Measurements from ENCODE around the gene AGBL1.

AGBL1 gene

DNA sequence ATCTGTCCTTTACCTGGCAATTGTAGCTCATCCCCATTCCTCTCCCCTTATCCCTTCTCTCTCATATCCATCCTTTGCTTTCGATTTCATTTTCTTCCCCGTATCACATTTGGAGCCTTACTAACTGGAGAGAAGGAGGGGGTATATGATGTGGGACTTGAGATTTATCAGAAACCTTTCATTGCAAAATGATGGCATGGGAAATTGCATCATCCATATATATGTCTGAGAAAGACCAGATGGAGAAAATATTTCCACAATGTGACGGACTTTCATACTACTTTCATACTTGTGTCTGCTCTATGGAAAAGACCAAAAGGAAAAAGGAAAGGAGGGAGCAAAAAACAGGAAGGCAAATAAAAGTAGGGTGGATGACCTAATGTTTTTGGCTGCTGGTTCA is 675.2 kb downstream of the AGBL1 start:
- no peak for DNase-seq

DNA sequence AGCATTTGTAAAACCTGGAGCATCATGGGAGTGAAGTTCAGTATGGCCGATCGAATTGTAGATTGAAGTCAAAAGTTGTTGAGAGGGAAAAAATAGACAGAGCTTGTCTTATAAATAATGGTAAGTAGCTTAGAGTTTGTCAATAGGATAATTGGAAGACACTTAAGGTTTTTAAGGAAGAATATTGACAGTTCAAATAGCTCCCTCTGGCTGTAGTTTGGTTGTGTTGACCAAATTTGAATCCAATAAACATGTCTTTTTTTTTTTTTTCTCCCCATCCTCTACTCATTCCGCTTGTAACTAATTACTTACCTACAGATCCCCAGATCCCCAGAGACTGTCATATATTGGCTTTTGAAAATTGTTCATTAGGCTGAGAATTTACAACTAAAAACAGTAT is 677.0 kb downstream of the AGBL1 start:
- no peak for DNase-seq

DNA sequence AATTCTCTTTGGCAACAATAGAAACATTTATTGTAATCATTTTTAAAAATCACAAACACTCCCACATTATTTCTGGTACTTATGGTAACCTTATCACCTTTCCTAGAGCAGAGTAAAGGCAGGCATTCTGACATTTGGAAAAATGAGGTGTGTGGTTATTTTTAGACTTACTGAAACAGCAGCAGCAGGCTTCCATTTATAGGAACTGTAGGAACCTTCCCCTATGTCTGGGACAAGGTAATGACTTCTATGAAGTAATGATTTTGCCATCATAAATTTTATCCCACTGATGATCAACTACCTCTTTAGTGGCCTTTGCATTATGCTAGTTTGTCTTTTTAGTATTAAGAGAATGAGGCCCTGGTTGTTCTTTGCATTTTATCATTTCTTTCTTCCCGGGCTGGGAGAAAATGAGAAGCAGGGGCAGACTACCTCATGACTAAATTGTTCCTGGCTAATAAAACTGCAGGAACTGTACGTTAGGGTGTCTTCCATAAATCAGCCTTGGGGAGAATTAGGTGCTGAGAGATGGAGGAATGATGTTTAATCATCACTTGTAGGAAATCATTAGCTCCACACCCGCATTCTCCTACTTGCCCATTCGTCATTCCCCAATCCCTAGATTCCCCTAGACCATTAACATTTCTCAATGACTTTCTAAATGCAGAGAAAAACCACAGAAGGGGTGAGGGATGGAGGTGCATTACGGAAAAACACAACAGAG is 680.3 kb downstream of the AGBL1 start:
- DNase-seq: no peak

DNA sequence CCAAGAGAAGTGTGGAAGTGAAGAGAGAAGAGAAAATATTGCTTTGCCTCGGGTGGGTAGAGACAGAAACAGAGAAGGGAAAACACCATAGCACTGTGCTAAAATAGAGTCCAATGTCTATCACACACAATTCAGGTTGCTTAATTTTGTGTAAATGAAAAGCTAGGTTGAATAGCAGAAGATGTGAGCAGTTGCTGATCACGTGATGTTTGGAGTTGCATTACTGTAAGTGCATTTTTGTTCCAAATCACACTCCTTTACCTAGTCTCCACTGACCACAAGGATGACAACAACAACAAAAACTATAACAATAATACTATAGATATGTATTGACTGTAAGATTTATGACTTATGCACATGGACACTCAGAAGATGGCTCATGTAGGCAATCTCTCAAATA is 683.2 kb downstream of the AGBL1 start:
- DNase-seq: no peak

DNA sequence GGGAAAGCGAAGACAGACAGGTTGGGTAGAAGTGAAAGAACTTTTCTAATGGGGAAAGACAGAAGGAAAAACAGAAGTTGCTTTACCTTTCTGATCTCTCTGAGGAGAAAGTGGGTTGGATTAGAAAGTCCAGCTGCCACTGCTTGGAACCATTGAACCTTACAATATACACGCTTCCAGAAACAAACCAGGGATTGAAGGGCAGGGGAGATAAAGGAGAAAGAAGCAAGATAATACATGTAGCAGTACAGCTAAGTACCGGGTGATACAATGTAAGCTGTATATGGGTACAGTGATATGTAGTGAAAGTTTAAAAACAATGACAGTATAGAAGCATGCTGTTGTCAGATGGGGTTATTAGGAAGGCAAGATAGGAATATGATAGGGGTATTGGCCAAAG is 684.4 kb downstream of the AGBL1 start:
- no peak for DNase-seq

DNA sequence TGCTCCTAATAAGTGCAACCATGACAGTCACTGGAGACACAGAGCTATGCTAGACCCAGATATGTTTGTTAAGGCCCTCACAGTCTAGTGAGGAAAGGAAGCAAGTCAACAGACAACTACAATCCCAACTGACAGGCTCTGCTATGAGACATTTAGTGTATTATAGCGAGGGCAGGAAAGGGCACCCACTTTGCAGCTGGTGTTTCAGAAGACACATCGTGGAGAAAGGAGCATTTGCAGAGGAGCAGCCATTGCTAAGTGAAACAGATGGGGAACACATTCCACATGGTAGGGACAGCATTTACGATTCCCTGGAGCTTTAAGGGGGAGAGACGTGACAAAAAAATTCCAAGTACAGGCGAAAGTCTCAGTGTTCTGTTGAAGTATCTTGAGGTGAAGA is 685.6 kb downstream of the AGBL1 start:
- no peak for DNase-seq

DNA sequence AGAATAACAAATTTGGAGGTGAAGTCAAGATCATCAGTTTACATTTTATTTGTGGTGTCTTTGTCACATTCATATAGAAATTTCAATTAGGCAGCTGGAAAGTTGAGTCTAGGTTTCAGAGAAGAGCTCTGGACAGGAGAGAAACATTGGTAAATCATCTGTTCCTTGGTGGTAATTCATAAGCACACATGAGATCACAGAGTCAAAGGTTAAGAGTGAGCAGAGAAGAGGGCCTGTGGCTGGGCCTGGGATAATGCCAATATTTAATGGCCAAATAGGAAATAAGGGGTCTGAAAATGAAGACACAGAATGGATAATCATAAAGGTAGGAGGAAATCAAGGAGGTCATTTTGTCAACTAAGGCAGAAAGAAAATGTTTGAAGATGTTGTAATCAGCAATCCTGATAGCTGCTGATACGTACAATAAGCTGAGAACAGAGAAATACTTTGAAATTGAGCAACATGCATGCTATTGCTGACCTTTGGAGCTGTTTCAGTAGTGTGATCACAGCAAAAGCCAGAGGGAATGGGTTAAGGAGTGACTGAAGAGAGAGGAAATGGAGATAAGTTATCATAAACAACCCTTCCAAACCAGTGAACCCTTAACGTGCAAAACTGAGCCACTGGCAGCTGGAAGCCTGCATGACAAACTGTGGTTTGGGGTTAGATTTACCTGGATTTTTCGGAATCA is 692.8 kb downstream of the AGBL1 start:
- no peak for DNase-seq

DNA sequence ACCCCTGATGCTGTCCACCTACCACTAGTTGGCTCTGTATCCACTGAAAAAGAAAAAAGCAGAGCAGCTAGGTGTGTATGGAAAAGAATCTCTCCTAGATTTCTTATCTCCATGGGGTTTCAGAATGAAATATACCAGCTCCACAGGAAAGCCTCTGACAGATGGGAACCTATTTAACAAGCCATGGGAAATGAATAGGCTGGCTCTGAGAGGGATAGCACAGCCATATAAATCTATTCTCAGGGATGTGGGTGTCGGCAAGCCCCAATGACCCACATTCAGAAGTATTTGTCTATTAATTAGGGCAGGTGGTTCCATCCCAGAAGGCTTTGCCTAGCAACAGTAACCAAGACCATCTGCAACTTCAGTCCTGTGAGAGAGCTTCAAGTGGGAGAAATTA is 694.1 kb downstream of the AGBL1 start:
- peak; percentile 41 for DNase-seq

DNA sequence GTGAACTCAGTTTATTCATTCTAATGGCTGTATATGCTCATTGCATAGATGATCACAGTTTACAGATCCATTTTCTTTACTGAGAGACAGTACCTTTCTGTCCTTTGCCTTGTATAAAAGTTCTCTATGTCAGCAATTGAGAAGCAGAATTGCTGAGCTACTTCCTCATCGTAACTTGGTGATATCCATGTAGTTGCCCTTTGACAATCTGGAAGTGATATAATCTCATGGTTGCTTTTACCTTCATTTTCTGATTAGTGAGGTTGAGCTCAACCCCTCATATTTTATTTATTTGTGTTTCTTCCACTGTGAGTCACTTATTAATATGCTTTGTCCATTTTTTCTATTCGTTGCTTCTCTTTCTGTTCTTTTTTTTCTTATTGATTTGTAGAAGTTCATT is 696.5 kb downstream of the AGBL1 start:
- no peak for DNase-seq

DNA sequence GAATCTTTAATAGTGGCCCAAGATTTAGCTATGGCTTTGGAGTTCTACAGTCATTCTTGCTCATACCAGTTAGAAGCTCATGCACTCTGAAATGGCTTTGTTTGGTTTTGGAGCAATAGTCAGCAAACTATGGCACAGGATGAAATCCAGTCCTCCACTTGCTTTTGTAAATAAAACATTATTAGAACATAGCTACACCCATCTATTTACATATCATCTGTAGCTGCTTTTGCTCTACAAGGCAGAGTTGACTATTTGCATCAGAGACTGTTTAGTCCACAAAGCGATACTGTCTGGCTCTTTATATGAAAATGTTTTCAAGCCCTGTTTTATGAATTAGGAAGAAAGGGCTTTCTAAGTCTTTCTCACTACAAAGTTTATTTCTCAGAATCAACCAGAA is 716.9 kb downstream of the AGBL1 start:
- no peak for DNase-seq

DNA sequence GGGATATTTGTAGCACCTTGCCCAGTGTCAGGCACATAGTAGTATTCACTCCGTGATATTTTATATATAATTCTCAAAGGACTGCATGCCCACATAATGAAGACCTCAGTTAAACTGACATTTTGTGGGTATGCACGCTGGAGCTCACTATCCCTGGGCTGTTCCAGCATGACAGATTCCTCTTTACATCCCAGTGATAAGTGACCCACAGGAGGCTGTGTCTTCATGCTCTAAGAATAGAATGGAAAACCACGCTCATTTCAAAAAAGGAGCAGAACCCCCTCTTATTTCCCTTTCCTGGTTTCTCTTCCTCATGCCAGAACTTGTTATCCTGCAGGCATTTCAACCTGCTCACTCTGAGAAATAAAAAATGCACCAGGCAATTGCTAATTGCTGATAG is 717.5 kb downstream of the AGBL1 start:
- no peak for DNase-seq

DNA sequence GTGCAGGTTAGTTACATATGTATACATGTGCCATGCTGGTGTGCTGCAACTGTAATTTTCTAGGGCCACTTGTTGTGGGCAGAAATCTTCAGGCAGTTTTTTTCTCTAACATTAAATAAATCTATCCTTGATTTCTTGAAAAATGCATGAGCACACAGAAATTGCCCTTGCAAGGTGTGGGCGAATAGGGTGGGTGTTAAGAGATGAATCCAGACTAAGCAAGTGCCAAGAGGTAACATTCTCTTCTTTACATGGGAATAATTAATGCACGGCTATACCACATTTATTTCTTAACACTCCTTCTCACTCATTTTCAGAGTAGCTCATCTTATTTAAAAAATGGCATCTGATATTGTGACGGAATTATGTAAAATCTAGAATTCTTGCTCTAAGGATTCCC is 719.6 kb downstream of the AGBL1 start:
- no peak for DNase-seq

DNA sequence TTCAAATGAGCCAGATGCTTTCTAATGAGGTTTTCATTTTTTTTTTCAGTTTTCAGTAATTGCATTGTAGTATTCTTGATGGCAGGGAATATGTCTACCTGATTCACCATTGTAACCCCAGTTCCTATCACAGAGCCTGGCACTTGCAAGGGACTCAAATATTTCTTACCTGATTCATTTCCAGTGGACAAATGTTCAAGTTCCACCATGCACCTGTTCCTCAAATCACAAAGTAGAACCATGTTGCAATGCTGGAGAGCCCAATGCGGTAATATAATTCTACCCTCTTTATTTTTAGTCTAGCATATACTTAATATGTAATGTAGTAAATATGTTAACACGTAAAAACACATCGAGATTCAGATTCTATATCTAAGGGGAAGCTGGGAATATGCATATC is 722.6 kb downstream of the AGBL1 start:
- DNase-seq: no peak

DNA sequence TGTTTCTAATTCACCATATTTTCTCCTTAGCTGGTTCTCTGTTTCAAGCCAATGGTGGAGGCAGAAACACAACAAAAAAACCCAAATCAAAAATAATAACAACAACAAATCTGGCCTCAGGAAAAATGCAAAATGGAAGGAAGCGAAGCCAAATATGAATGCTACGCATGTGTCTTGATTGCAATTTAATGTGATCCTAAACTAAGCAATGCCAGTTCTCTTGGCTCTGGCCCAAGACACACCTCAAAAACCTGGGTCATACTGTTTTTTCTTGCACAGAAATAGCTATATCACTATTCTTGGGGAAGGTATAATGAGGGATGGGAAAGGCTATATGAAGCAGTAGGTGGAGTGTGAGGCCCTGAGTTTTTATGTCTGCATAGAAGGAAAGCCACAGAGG is 724.7 kb downstream of the AGBL1 start:
- DNase-seq: no peak

DNA sequence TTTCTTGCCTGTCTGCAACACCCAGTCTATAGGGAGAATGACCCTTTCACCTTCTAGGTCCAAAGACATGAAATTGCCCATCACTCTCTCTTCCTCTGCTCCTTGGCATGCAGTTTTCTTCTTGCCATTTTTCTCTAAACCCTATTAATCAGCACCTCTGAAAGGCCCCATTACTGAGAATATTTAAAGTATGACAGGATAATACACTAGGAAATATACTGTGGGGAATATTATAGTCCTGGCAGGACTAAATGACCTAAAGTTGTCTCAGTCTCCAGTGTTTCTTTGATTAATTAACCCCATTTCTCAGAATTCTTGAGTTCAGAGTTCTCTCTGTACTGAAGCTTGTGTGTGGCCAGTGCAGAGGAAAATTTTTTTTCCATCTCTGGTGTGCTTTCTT is 730.7 kb downstream of the AGBL1 start:
- no peak for DNase-seq

DNA sequence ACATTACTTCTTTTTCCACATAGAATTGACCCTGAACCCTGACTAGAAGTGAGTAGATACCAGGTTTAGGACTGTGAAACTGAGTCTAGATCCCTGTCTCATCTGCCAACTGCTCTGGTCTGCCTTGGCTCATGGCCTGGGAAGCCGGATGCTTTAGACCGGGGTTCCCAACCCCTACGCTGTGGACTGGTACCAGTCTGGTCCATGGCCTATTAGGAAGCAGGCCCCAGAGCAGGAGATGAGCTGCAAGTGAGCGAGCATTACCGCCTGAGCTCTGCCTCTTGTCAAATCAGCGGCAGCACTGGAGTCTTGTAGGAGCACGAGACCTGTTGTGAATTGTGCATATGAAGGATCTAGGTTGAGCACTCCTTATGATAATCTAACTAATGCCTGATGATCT is 734.2 kb downstream of the AGBL1 start:
- no peak for DNase-seq

DNA sequence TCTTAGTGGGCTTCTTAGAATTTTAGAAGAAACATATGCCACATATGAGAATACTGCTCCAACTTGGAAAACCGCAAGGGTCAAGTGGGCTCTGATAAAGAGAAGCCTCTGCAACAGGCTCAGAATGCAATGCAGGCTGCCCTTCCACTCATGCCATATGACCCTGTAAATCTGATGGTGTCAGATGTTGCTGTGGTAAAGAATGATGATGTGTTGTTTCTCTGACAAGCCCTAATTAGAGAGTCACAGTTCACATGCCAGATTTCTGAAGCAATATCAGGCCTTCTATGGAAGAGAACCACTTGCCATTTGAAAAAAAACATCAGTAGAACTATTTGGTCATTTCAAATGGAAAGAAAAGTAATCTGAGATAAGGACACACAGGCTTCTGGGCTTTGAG is 749.6 kb downstream of the AGBL1 start:
- DNase-seq: no peak

DNA sequence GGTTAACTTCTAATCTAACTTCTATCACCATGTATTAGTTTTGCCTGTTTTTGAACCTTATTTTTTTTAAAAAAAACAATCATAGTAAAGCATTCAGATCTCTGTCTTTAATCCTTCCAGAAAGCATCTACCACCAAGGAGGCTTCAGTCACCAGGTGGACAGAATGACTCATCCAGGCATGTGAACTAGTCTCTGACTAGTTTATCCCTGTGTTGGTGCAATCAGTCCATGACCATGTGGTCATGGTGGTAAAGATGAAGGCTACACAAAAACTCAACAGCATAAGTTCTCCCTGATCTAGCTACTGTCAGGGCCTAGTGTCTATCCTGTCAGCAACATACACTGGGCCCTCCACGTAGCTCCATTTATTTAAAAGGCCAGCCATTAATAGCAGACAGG is 750.6 kb downstream of the AGBL1 start:
- no peak for DNase-seq

DNA sequence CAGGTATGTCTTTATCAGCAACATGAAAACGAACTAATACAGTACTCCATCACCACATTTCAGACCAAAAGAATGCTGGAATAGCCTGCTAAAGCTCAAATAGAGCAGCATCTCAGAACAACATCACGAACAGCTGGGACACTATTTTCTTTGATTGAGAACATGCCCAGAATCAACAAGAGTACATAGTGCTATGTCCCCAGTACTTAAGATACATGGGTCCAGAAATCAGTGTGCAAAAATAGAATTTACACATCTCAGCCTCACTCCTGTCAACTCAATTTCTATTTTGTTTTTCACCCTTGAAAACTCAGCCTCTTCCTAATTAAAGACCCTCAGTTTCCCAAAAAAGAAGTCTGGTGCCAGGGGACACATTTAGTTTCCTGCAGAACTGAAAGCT is 753.9 kb downstream of the AGBL1 start:
- DNase-seq: no peak

DNA sequence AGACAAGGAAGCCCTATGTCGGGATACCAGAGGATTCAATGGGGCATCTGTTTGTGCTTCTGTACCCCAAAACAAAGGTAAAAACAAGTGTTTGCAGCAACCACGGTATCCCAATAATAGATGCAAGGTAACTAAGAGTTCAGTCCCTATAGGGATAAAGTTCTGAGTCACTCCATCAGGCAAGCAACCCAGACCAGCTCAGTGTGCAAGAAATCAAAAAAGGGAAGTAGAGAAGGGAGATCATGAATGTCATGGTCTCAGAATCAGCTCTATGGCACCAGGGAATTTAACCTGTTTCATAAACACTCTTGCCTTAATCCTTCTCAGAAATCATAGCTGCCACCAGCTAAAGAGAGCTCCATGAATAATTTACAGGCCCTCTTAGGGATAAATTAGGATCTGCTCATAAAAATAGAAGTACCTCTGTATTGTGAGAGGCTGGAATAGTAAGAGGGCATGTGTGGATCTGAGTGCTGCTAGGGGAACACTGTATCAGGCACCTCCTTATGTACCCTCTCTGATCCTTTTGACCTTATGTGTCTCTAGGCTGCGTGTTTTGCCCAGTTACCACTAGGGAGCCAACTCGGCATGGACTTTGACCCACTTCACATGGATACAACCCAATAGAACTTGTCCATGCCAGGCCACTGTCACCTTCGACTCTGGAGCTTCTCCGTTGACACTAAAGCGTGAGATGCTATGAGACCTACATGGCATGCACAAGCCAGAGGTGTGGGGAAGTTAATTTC is 754.6 kb downstream of the AGBL1 start:
- DNase-seq: no peak

DNA sequence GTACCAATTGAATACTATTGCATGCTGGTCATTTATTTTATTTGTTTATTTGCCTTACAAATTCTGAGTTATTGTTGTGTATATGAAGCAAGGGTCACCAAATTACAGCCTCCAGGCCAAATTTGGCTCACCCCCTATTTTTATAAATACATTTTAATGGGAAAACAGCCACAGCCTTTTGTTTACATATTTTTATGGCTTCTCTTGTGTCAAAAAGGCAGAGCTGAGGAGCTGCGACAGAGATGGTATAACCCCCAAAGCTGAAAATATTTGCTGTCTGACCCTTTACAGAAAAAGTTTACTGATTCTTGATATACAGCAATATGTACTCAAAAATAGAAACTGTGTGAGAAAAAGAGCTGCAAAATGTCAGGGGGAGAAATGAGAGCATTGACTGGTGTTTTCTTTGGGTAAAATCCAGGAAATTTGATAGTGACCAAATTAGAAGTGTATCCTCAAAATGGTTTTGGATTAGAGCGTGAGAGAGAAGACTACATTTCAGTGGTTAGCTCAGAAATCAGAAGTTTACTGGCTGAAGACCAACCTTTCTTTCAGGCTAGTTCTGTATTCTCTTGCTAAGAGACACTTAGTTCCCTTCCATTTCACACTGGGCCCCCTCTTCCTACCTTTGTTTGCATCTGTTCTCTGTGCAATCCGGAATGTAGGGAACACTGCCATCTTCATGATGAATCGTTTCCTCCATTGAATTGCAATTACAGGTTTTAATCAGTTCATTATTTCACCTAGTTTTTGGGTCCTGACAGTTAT is 757.8 kb downstream of the AGBL1 start:
- DNase-seq: peak; percentile 10

DNA sequence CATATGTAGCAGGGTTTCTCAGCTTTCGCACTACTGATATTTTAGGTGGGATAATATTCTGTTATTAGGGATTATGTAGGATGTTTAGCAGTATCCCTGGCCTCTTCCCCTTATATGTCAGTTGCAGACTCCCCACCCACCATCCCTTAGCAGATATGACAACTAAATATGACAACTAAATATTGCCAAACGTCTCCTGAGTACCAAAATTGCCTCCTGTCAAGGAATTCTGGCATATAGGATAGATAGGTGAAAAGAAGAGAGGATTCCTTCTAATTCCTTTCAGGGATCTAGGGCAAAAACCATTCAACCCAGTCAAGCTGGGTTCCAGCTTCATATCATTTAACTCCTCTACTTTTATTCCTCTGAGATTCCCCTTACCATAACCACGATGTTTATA is 759.8 kb downstream of the AGBL1 start:
- no peak for DNase-seq

DNA sequence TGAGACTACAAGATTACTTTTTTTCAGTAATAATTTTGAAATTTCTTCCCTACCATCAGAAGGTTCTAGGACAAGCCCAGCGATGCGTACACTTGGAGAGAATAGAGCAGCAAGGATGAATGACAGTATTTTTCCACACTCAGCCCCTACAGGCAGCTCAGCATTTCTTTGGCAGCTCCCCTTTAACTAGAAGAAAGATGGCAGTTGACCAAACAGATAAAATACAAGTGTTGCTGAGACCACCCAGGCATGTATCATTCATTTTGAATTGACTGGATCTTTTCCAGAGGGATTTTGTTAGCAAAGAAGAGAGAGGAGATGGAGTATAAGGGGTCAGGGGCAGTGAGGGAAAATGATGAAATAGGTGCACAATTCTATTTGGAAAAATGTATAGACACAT is 761.3 kb downstream of the AGBL1 start:
- no peak for DNase-seq

DNA sequence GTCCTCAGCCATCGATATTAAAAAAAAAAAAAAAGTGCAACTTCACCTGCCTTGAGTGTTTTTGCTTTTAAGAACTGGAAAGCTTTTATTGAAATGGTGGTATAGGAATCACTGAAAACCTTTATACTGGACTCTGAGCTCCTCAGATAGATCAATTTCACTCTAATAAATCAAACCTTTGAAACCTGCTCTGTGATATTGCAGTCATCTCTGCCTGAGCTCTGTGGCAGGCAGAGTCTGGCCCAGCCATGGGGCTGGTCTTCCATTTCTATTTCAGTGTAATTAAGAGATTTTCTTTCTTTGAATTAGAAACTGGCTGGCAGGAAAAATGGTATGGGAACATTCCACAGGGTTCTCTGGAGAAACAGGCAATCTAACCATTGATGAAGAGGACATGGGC is 762.5 kb downstream of the AGBL1 start:
- DNase-seq: no peak
